Ascending aorta (tissue), 2 donors: ENCODE measurements around the gene ARHGAP26. TPM values are rescaled to one million over a fixed set of nuclear protein-coding genes. Genes with fewer than 3 reads are reported as not detected.

ENCODE experiments used
- DNase-seq, 2 donors: peaks; one replicate each; pipeline ENCODE4 v3.0.0-alpha.2; 2019; ENCODE audit warnings: low spot score in 2 of 2
- H3K27ac ChIP-seq, 2 donors: fragments of 200-600 bp; sonication (generic); one replicate each; pipeline ENCODE4 v1.5.1; 2016 to 2017; ENCODE audit warnings: mild to moderate bottlenecking in 1 of 2
- H3K27me3 ChIP-seq: fragments of 200-600 bp; sonication (generic); one replicate; pipeline ENCODE4 v1.5.1; 2017
- H3K36me3 ChIP-seq, 2 donors: fragments of 200-600 bp; sonication (generic); one replicate each; pipeline ENCODE4 v1.5.1; 2016
- H3K4me1 ChIP-seq, 2 donors: fragments of 200-600 bp; sonication (generic); one replicate each; pipeline ENCODE4 v1.5.1; 2016 to 2017; ENCODE audit warnings: mild to moderate bottlenecking in 1 of 2
- H3K4me3 ChIP-seq, 2 donors: fragments of 200-600 bp; sonication (generic); one replicate each; pipeline ENCODE4 v1.5.1; 2016 to 2017; ENCODE audit warnings: mild to moderate bottlenecking in 1 of 2
- H3K9me3 ChIP-seq, 2 donors: fragments of 200-600 bp; sonication (generic); one replicate each; pipeline ENCODE4 v1.5.1; 2016
- intact Hi-C: fragments of 100-400 bp; cut with DNase I; formaldehyde crosslinking; loops from one replicate; pipeline ENCODE4 v1.15.1; 2023
- total RNA-seq: library from RNA; depleted of rRNA; stranded (reverse); fragments of >200 nt; gene quantifications from one replicate; pipeline ENCODE4 v1.1.0, GENCODE V29; 2016
- TF ChIP-seq, protein P1 (sequence below), 3 experiments: fragments of 200-600 bp in 2 of 3; fragments of 450-650 bp in 1 of 3; sonication (generic) in 2 of 3; IDR thresholded peaks; one replicate each; pipeline ENCODE4 v1.5.1; 2016 to 2019; ENCODE audit warnings: antibody characterized with exemption in 3 of 3, mild to moderate bottlenecking in 1 of 3, moderate library complexity in 1 of 3

Gene ARHGAP26
- total RNA-seq, 1 donor from 2014 or later: 34.9 TPM

- TF ChIP-seq, protein P1, sequence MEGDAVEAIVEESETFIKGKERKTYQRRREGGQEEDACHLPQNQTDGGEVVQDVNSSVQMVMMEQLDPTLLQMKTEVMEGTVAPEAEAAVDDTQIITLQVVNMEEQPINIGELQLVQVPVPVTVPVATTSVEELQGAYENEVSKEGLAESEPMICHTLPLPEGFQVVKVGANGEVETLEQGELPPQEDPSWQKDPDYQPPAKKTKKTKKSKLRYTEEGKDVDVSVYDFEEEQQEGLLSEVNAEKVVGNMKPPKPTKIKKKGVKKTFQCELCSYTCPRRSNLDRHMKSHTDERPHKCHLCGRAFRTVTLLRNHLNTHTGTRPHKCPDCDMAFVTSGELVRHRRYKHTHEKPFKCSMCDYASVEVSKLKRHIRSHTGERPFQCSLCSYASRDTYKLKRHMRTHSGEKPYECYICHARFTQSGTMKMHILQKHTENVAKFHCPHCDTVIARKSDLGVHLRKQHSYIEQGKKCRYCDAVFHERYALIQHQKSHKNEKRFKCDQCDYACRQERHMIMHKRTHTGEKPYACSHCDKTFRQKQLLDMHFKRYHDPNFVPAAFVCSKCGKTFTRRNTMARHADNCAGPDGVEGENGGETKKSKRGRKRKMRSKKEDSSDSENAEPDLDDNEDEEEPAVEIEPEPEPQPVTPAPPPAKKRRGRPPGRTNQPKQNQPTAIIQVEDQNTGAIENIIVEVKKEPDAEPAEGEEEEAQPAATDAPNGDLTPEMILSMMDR (IDR thresholded peaks at IDR 0.05): no peak
- no peaks in the 10 kb centered on the region for H3K36me3 ChIP-seq
- no peaks in the 10 kb centered on the region for H3K27me3 ChIP-seq
- H3K4me1 ChIP-seq: peaks cover 0 to 2% of the 10 kb centered on the region in 2 donors
- no peak overlapping the region for H3K4me3 ChIP-seq
- no peaks in the 10 kb centered on the region for H3K9me3 ChIP-seq
- H3K27ac ChIP-seq: no peak overlapping the region
- DNase-seq: no peak
- intact Hi-C loops: no loop called here
Observed at GRCh38 chr5:143126174-143127019, 356.2 kb downstream of the ARHGAP26 start.

DNA sequence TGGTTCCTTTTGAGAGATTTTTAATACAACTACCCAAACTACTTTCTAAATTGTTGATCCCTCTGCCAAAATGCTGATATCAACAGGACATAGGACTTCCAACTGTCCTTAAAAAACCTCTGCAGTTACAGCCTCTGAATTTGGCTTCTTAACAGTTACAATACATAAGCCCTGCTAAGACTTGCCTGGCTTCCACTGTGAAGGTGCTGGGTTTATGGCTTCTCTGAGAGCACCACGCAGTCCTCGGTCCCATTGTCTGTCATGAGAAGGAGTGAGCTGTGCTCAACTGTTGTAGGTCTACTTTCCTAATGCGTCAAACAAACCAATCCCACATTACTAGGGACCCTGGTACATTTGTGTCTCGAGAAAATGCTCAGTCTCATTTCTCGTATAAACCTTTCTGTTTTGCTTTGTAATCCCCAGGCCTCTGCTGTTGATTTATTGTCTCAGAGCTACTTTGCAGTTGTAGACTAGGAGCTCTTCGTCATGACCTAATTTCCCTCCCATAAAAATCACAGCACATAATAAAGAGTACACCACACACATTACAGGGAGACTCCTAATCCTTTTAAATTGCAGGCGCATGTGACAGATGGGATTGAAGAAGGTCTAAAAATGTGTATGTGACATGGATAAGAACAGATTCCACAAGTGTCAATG is 358.4 kb downstream of the ARHGAP26 start:
- Histone ChIP-seq H3K4me3 (no peak overlapping the region), H3K27me3 (no peaks in the 10 kb centered on the region), H3K9me3 (no peaks in the 10 kb centered on the region), H3K27ac (no peak overlapping the region), H3K4me1 (peaks cover 0 to 2% of the 10 kb centered on the region in 2 donors), H3K36me3 (no peaks in the 10 kb centered on the region)
- TF ChIP-seq, protein P1 (IDR thresholded peaks at IDR 0.05): no peak
- intact Hi-C loops: no loop called here
- no peak for DNase-seq

DNA sequence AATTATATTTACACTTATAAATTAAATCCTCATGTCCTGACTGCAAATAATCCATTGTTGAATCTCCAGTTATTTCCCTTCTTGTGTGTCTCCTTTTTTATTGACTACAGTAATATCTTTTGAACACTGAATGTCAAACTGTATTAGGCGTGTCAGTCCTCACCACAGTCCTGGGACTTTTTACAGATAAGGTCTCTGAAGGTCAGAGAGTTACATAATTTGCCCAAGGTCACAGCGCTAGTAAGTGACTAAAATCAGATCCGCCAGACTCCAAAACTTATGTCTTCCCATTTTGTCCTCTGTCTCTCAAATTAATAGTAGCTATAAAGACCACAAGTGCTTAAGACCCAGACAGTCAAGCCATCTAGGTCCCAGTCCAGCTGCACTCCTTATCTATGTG is 359.0 kb downstream of the ARHGAP26 start:
- Histone ChIP-seq H3K36me3 (no peaks in the 10 kb centered on the region), H3K27ac (no peak overlapping the region), H3K9me3 (no peaks in the 10 kb centered on the region), H3K27me3 (no peaks in the 10 kb centered on the region), H3K4me3 (no peak overlapping the region), H3K4me1 (peaks cover 0 to 2% of the 10 kb centered on the region in 2 donors)
- no peak for DNase-seq
- intact Hi-C loops: no loop called here
- TF ChIP-seq, protein P1 (IDR thresholded peaks at IDR 0.05): no peak

GRCh38 chr5:143129910-143130612 is 359.9 kb downstream of the ARHGAP26 start:
- peaks cover 0 to 2% of the 10 kb centered on the region in 2 donors for H3K36me3 ChIP-seq
- no peak overlapping the region for H3K27ac ChIP-seq
- H3K9me3 ChIP-seq: no peaks in the 10 kb centered on the region
- H3K4me3 ChIP-seq: no peak overlapping the region
- TF ChIP-seq, protein P1 (IDR thresholded peaks at IDR 0.05): no peak
- no peaks in the 10 kb centered on the region for H3K27me3 ChIP-seq
- intact Hi-C loops: no loop called here
- H3K4me1 ChIP-seq: peaks cover 0 to 2% of the 10 kb centered on the region in 2 donors
- no peak for DNase-seq

DNA sequence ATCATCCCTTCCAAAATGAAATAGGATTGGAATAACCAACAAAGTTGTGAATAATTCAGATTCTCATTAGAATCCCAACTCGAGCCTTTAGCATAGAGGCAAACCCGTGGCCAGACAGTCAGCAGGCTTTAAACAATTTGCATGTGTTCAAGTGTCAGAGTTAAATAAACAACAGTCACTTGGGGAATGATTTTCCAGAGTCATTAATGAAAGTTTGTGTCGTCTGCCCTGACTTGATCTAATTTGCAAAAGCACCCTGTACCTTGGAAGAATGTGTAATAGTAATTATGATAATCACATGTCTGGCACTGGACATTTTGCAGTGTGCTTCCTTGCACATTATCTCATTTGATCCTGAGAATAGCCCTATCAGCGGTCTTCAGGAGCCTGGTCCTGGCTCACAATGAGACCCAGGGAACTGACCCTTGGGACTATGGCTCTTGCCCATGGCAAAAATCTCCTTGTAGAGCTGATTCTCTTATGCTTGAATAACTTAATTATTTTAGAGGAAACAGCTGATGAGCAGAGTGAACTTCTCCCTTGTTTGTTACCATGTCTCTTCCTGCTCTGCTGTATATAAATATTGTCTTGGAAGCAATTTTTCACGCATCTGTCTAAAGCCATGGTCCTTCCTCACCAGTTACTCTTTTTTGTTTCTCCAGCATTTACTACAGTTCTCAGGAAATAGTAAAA is 360.6 kb downstream of the ARHGAP26 start:
- intact Hi-C loops: no loop called here
- H3K27me3 ChIP-seq: no peaks in the 10 kb centered on the region
- no peak overlapping the region for H3K27ac ChIP-seq
- H3K9me3 ChIP-seq: no peaks in the 10 kb centered on the region
- TF ChIP-seq, protein P1 (IDR thresholded peaks at IDR 0.05): no peak
- peaks cover 0 to 3% of the 10 kb centered on the region in 2 donors for H3K36me3 ChIP-seq
- no peak for DNase-seq
- H3K4me3 ChIP-seq: no peak overlapping the region
- H3K4me1 ChIP-seq: peaks cover 0 to 2% of the 10 kb centered on the region in 2 donors
